GM12878 (cell line): ENCODE measurements around the gene KCNK4.

Experiments used
- CHD2 ChIP-seq: IDR thresholded peaks from 2 replicates; pipeline ENCODE4 v1.6.1; 2011; ENCODE audit warnings: low read depth, low read length, improper control_type of control experiment, borderline replicate concordance
- FOXM1 ChIP-seq: IDR thresholded peaks from 2 replicates; pipeline ENCODE4 v1.6.1; 2012; ENCODE audit warnings: low read depth, mild to moderate bottlenecking, inconsistent platforms, low read length, moderate library complexity
- KAT2A ChIP-seq: conservative IDR thresholded peaks from 2 replicates; pipeline ENCODE4 v1.6.1; 2011; ENCODE audit warnings: low read depth, low read length; ENCODE audit not compliant: control insufficient read depth
- NBN ChIP-seq: fragments of 450-650 bp; IDR thresholded peaks from 2 replicates; pipeline ENCODE4 v1.6.1; 2016
- RFX5 ChIP-seq: IDR thresholded peaks from 2 replicates; pipeline ENCODE4 v1.6.1; 2011; ENCODE audit warnings: low read depth, low read length, improper control_type of control experiment
- SIN3A ChIP-seq: IDR thresholded peaks from 2 replicates; pipeline ENCODE4 v1.6.1; 2012; ENCODE audit warnings: low read depth, low read length, improper control_type of control experiment
- ZNF274 ChIP-seq: IDR thresholded peaks from one replicate; pipeline ENCODE4 v1.8.0; 2011; ENCODE audit not compliant: insufficient read length, insufficient read depth
- ZZZ3 ChIP-seq: IDR thresholded peaks from 2 replicates; pipeline ENCODE4 v1.6.1; 2011; ENCODE audit warnings: low read depth; ENCODE audit not compliant: control insufficient read depth, insufficient read length
- TF ChIP-seq, protein P1 (sequence below), 3 experiments: IDR thresholded peaks in 2 of 3; conservative IDR thresholded peaks in 1 of 3; 2 replicates each; pipeline ENCODE4 v1.5.1; 2011; ENCODE audit warnings: low read depth in 3 of 3, low read length in 3 of 3, mild to moderate bottlenecking in 3 of 3, control low read depth in 2 of 3, moderate library complexity in 2 of 3, inconsistent platforms in 1 of 3, mixed read lengths in 1 of 3; ENCODE audit not compliant: control insufficient read depth in 2 of 3, insufficient read depth in 1 of 3; ENCODE audit errors: extremely low read depth in 1 of 3

DNA sequence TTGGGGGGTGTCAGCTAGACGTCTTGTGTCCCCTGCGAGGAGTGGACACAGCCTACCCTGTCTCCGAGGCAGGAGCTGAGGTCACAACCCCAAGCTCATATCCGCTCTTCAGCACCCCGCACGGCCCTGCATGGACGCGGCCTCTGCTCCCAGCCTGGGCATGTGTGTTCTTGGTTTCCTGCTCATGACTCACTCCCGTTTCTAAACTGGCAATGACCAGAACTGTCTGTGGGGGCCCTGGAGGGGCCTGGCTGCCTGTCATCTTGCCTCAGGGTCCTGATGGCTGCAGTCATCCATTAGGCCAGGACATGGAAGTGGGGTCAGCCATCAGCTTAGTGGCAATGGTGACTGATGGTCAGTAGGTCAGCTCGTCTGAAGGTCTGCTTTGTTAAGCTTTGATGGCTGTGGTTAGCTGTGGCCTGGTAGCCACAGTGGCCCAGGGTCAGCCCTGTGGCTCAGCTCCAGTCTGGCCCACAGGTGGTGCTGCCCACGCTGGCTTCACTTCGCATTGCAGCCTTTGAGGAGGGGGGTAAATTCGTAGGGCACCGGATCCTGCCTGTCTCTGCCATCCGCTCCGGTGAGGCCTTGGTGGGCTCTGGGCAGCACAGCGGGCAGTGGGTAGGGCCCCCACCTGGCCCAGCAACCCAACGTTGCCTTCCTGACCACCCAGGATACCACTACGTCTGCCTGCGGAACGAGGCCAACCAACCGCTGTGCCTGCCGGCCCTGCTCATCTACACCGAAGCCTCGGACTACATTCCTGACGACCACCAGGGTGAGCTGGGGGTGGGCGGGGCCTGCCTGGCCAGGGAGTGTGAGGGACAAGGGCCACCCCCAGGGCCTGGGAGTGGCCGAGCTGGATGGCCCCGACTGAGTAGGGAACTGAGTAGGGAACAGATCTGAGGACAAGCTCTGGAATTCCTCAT lies 27.8 kb upstream of the KCNK4 start:
- no peak for TF ChIP-seq NBN
- TF ChIP-seq RFX5 = no peak
- TF ChIP-seq ZZZ3 = no peak
- TF ChIP-seq, protein P1, sequence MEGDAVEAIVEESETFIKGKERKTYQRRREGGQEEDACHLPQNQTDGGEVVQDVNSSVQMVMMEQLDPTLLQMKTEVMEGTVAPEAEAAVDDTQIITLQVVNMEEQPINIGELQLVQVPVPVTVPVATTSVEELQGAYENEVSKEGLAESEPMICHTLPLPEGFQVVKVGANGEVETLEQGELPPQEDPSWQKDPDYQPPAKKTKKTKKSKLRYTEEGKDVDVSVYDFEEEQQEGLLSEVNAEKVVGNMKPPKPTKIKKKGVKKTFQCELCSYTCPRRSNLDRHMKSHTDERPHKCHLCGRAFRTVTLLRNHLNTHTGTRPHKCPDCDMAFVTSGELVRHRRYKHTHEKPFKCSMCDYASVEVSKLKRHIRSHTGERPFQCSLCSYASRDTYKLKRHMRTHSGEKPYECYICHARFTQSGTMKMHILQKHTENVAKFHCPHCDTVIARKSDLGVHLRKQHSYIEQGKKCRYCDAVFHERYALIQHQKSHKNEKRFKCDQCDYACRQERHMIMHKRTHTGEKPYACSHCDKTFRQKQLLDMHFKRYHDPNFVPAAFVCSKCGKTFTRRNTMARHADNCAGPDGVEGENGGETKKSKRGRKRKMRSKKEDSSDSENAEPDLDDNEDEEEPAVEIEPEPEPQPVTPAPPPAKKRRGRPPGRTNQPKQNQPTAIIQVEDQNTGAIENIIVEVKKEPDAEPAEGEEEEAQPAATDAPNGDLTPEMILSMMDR (IDR thresholded peaks at IDR 0.05 in 2 of 3, conservative IDR thresholded peaks at IDR 0.05 in 1 of 3; ENCODE audit: control insufficient read depth in 2 of 3, extremely low read depth in 1 of 3, insufficient read depth in 1 of 3, low read depth in 3 of 3, low read length in 3 of 3) = no peak
- no peak for TF ChIP-seq ZNF274
- TF ChIP-seq CHD2 = no peak
- no peak for TF ChIP-seq KAT2A
- TF ChIP-seq FOXM1 = no peak
- TF ChIP-seq SIN3A = no peak
